NT2/D1 (cell line): ENCODE measurements around the gene ZNF48.

Experiments used
- SUZ12 ChIP-seq: IDR thresholded peaks from 2 replicates; pipeline ENCODE4 v1.6.1; 2011; ENCODE audit not compliant: insufficient read length, insufficient read depth; ENCODE audit errors: extremely low read depth
- YY1 ChIP-seq: IDR thresholded peaks from 2 replicates; pipeline ENCODE4 v1.6.1; 2011; ENCODE audit not compliant: insufficient read length, insufficient read depth
- ZNF274 ChIP-seq: IDR thresholded peaks from 2 replicates; pipeline ENCODE4 v1.6.1; 2011; ENCODE audit warnings: mild to moderate bottlenecking, low read depth, low read length

GRCh38 chr16:30406795-30407101 lies 11.5 kb downstream of the ZNF48 start:
- TF ChIP-seq SUZ12 (no peak), YY1 (no peak), ZNF274 (no peak)
